Stimulated activated naive CD8-positive, alpha-beta T cell treated with anti-CD3 and anti-CD28 coated beads, Interleukin-15, amount 100 ng/mL, for 72 hours (primary cell): Measurements from ENCODE around the gene RGP1.

ENCODE experiments used
- ATAC-seq: fragments of 150-1000 bp; cut with Tn5 transposase; 2 replicates; pipeline ENCODE4 v1.10.0; 2021; ENCODE audit warnings: mild to moderate bottlenecking, moderate library complexity
- DNase-seq, 2 donors: peaks; one replicate each; pipeline ENCODE4 v3.0.0; 2021 to 2022
- H3K27ac Mint-ChIP-seq, 2 donors: one replicate each; pipeline ENCODE4 v1.8.0; 2022; ENCODE audit warnings: mild to moderate bottlenecking in 2 of 2, mixed read lengths in 2 of 2, moderate library complexity in 2 of 2
- H3K27me3 Mint-ChIP-seq: one replicate; pipeline ENCODE4 v1.8.0; 2022; ENCODE audit warnings: mixed read lengths
- H3K4me1 Mint-ChIP-seq: one replicate; pipeline ENCODE4 v1.8.0; 2022; ENCODE audit warnings: mild to moderate bottlenecking, mixed read lengths
- H3K4me3 Mint-ChIP-seq, 2 donors: one replicate each; pipeline ENCODE4 v1.8.0; 2022; ENCODE audit warnings: mild to moderate bottlenecking in 2 of 2, mixed read lengths in 2 of 2, moderate library complexity in 1 of 2
- H3K9me3 Mint-ChIP-seq, 2 donors: one replicate each; pipeline ENCODE4 v1.8.0; 2022; ENCODE audit warnings: mixed read lengths in 2 of 2

Gene RGP1

GRCh38 chr9:35714579-35715252, 34.4 kb upstream of the RGP1 start:
- no peak for ATAC-seq

GRCh38 chr9:35716230-35716629, 32.9 kb upstream of the RGP1 start:
- no peak for DNase-seq
- Mint-ChIP-seq H3K27ac (peak overlapping the region; percentile 35 to 70), H3K4me1 (no peaks in the 10 kb centered on the region), H3K9me3 (no peaks in the 10 kb centered on the region), H3K27me3 (no peaks in the 10 kb centered on the region), H3K4me3 (no peak overlapping the region)
- ATAC-seq: no peak

More at GRCh38 chr9:35714579-35715252, 34.4 kb upstream of the RGP1 start:
- H3K4me1 Mint-ChIP-seq: no peaks in the 10 kb centered on the region
- no peaks in the 10 kb centered on the region for H3K9me3 Mint-ChIP-seq
- H3K27ac Mint-ChIP-seq: peak overlapping the region; percentile 37 to 59
- H3K4me3 Mint-ChIP-seq: no peak overlapping the region
- no peaks in the 10 kb centered on the region for H3K27me3 Mint-ChIP-seq
- DNase-seq: no peak

- no peaks in the 10 kb centered on the region for H3K9me3 Mint-ChIP-seq
- no peaks in the 10 kb centered on the region for H3K27me3 Mint-ChIP-seq
- no peak for DNase-seq
- no peak overlapping the region for H3K4me3 Mint-ChIP-seq
- H3K27ac Mint-ChIP-seq: no peak overlapping the region
- H3K4me1 Mint-ChIP-seq: no peaks in the 10 kb centered on the region
- ATAC-seq: no peak
Measured at GRCh38 chr9:35717132-35717870, 31.8 kb upstream of the RGP1 start.

- DNase-seq (no peak), ATAC-seq (no peak)
- Mint-ChIP-seq H3K4me1 (no peaks in the 10 kb centered on the region), H3K9me3 (no peaks in the 10 kb centered on the region), H3K4me3 (no peak overlapping the region), H3K27ac (no peak overlapping the region), H3K27me3 (no peaks in the 10 kb centered on the region)
Measured at GRCh38 chr9:35718721-35719511, 30.2 kb upstream of the RGP1 start.

GRCh38 chr9:35719546-35719945, 29.5 kb upstream of the RGP1 start:
- no peak overlapping the region for H3K4me3 Mint-ChIP-seq
- no peak for DNase-seq
- peak overlapping the region in 1 of 2 donors; percentile 77 for H3K27ac Mint-ChIP-seq

GRCh38 chr9:35723426-35723825, 25.7 kb upstream of the RGP1 start:
- Mint-ChIP-seq H3K9me3 (no peaks in the 10 kb centered on the region), H3K4me3 (no peak overlapping the region), H3K27me3 (no peaks in the 10 kb centered on the region), H3K4me1 (no peaks in the 10 kb centered on the region), H3K27ac (no peak overlapping the region)
- ATAC-seq (no peak), DNase-seq (no peak)

More at GRCh38 chr9:35719546-35719945, 29.5 kb upstream of the RGP1 start:
- Mint-ChIP-seq H3K4me1 (no peaks in the 10 kb centered on the region), H3K27me3 (no peaks in the 10 kb centered on the region), H3K9me3 (no peaks in the 10 kb centered on the region)
- no peak for ATAC-seq

- ATAC-seq: no peak
- Mint-ChIP-seq H3K4me1 (no peaks in the 10 kb centered on the region), H3K27ac (no peak overlapping the region)
Measured at GRCh38 chr9:35723908-35724307, 25.2 kb upstream of the RGP1 start.

GRCh38 chr9:35725362-35725761, 23.7 kb upstream of the RGP1 start:
- peak overlapping the region in 1 of 2 donors; percentile 44 for H3K27ac Mint-ChIP-seq
- H3K4me3 Mint-ChIP-seq: no peak overlapping the region
- H3K27me3 Mint-ChIP-seq: no peaks in the 10 kb centered on the region
- DNase-seq (no peak), ATAC-seq (no peak)
- H3K9me3 Mint-ChIP-seq: no peaks in the 10 kb centered on the region
- no peaks in the 10 kb centered on the region for H3K4me1 Mint-ChIP-seq

More at GRCh38 chr9:35723908-35724307, 25.2 kb upstream of the RGP1 start:
- no peak for DNase-seq
- Mint-ChIP-seq H3K9me3 (no peaks in the 10 kb centered on the region), H3K27me3 (no peaks in the 10 kb centered on the region), H3K4me3 (no peak overlapping the region)

GRCh38 chr9:35726931-35727330, 22.2 kb upstream of the RGP1 start:
- peak overlapping the region in 1 of 2 donors; percentile 59 for H3K4me3 Mint-ChIP-seq
- H3K4me1 Mint-ChIP-seq: no peaks in the 10 kb centered on the region
- peak overlapping the region; percentile 9 to 60 for H3K27ac Mint-ChIP-seq
- no peaks in the 10 kb centered on the region for H3K27me3 Mint-ChIP-seq
- DNase-seq: peak in 1 of 2 donors; percentile 30
- no peak for ATAC-seq
- no peaks in the 10 kb centered on the region for H3K9me3 Mint-ChIP-seq

- no peak overlapping the region for H3K4me3 Mint-ChIP-seq
- no peak for DNase-seq
- H3K27me3 Mint-ChIP-seq: no peaks in the 10 kb centered on the region
- ATAC-seq: no peak
- H3K27ac Mint-ChIP-seq: no peak overlapping the region
- no peaks in the 10 kb centered on the region for H3K4me1 Mint-ChIP-seq
- H3K9me3 Mint-ChIP-seq: no peaks in the 10 kb centered on the region
Measured at GRCh38 chr9:35727676-35728040, 21.4 kb upstream of the RGP1 start.

GRCh38 chr9:35728041-35728971, 20.8 kb upstream of the RGP1 start:
- ATAC-seq: peak; percentile 39
- DNase-seq: peak; percentile 36 to 68

GRCh38 chr9:35729101-35729500, 20.0 kb upstream of the RGP1 start:
- no peak for DNase-seq
- Mint-ChIP-seq H3K9me3 (no peaks in the 10 kb centered on the region), H3K4me3 (no peak overlapping the region), H3K27ac (no peak overlapping the region), H3K27me3 (no peaks in the 10 kb centered on the region), H3K4me1 (peaks cover 8% of the 10 kb centered on the region)
- ATAC-seq: no peak

More at GRCh38 chr9:35728041-35728971, 20.8 kb upstream of the RGP1 start:
- Mint-ChIP-seq H3K4me3 (no peak overlapping the region), H3K27ac (no peak overlapping the region), H3K4me1 (peaks cover 4% of the 10 kb centered on the region), H3K9me3 (no peaks in the 10 kb centered on the region), H3K27me3 (no peaks in the 10 kb centered on the region)

- no peak overlapping the region for H3K27ac Mint-ChIP-seq
- no peaks in the 10 kb centered on the region for H3K9me3 Mint-ChIP-seq
- no peak overlapping the region for H3K4me3 Mint-ChIP-seq
- no peaks in the 10 kb centered on the region for H3K27me3 Mint-ChIP-seq
- no peak for DNase-seq
- no peak for ATAC-seq
- peaks cover 11% of the 10 kb centered on the region for H3K4me1 Mint-ChIP-seq
Measured at GRCh38 chr9:35729700-35730485, 19.2 kb upstream of the RGP1 start.

GRCh38 chr9:35730486-35730854, 18.6 kb upstream of the RGP1 start:
- H3K27ac Mint-ChIP-seq: no peak overlapping the region
- H3K9me3 Mint-ChIP-seq: no peaks in the 10 kb centered on the region
- no peak for ATAC-seq
- DNase-seq: no peak
- H3K27me3 Mint-ChIP-seq: no peaks in the 10 kb centered on the region
- H3K4me3 Mint-ChIP-seq: no peak overlapping the region
- H3K4me1 Mint-ChIP-seq: peaks cover 14% of the 10 kb centered on the region
